GM21825 (cell line): ENCODE results near the gene TUBGCP2.

Source experiments
- ATAC-seq: cut with Tn5 transposase; IDR thresholded peaks from one replicate; pipeline ENCODE4 v1.9.1; 2021; ENCODE audit warnings: mild to moderate bottlenecking, moderate library complexity; ENCODE audit not compliant: unreplicated experiment

The TUBGCP2 gene

GRCh38 chr10:133306941-133307379 lies 1.7 kb downstream of the TUBGCP2 start:
- no peak for ATAC-seq

- no peak for ATAC-seq
Observed at GRCh38 chr10:133306097-133306476, 2.6 kb downstream of the TUBGCP2 start.

DNA sequence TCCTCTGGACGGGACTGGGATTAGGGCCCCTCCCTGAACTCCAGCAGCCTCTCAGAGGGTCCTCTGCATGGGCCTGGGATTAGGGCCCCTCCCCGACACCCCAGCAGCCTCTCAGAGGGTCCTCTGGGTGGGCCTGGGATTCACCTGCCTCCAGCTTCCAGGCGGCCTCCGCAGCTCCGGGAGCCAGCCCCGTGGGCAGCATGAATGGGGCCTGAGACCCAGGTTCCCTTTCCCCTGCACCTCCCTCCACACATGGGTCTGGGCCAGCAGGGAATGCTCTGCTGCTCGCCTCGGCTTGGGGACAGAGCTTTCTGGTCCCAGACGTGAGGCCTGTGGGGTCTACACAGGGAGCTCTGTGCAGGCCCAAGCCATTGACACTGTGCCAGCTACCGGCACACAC lies 5.5 kb downstream of the TUBGCP2 start:
- no peak for ATAC-seq

GRCh38 chr10:133302230-133302629 lies 6.4 kb downstream of the TUBGCP2 start:
- ATAC-seq, result no peak

- no peak for ATAC-seq
Observed at GRCh38 chr10:133299738-133300137, 8.9 kb downstream of the TUBGCP2 start.

DNA sequence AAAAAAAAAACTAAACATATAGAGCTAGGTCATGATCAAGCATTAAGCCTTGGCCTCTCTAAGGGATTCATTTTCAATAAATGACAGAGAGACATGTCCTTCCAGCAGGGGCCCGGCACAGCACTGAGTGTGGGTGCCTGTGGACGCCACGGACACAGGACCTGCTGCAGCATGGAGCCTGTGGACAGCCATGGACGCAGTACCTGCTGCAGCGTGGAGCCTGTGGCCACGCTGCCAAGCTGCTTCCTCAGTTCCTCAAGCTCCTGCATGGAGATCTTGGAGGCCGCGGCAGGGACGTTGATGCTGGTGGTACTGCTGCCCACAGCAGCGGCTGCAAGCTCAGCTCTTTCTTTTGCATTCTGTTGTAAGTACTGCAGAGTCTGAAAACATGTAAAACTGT lies 9.4 kb downstream of the TUBGCP2 start:
- no peak for ATAC-seq

DNA sequence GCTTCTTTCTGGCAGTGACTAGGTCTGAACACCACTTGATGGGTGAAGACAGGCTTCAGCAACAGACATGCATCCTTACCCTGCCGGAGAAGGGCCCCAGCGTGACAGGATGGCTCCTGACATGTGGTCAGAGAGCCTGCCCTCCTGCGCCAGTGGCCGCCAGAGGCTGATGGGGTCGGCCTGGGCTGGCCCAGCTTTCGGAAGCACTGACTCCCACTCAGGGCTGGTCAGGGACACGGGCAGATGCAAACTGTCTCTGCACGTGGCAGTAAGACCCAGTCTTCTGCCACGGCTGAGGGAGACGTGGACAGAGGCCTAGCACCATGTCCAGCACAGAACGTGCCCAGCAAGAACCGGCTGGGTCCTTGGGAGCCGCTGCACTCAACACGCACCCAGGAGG lies 10.2 kb downstream of the TUBGCP2 start:
- no peak for ATAC-seq

DNA sequence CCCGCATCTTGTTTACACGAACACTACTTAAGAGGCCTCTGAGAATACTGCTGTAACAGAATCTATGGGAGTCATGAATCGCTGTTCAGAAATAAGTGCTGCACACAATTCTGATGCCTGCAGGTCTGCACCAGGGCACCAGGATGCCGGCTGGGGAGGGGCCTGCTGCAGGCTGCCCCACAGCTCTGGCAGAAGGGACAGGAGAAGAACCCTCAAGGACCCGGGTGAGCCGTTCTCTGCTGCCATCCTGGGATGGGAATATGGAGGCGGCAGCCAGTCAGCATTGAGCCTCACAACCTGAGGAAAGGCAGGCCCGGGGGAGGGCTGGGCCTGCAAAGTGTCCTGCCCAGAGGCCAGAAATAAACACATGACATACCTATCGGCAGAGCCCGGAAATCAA lies 11.2 kb downstream of the TUBGCP2 start:
- ATAC-seq, result no peak

DNA sequence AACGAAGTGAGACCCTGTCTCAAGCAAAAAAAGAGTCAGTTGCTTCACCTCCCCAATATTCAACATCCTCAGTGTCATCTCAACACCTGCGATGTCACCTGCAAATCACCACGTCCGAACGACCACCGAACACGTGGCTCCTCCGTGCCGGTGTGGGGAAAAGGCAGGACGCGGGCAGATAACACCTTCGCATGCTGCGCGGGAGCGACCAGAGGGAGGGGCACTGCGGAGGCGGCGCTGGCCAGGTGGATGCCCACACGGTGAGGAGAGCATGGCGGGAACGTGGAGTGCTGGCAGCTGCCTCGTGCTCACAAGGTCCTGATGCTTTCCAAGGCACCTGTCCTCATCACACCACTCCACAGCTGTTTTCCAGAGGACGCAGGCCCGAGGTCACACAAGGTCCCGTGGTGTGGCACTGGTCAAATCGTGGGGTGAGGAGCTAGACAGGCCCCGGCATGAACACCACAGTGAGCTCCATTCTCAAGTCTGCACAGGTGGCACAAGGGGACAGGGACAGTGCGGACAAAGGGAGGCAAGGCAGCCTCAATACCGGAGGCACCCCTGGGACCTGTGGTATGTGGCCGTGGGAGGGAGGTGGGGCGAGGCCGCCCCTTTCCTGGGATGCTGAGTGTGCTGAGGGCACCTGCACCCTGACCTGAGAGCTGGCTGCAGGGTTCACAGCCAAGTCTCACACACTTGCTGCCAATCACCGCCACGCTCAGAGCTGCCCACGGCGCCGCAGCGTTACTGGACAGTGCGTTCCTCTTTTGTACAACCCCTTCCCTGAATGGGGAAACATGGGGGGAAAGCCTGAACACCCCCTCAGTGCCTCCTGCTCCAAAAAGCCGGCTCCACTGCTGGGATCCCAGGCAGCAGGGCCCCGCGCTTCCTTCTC lies 13.0 kb downstream of the TUBGCP2 start:
- ATAC-seq, result no peak

- ATAC-seq, result no peak
Observed at GRCh38 chr10:133294189-133294588, 14.5 kb downstream of the TUBGCP2 start.

GRCh38 chr10:133293810-133294119 lies 14.9 kb downstream of the TUBGCP2 start:
- ATAC-seq, result no peak

GRCh38 chr10:133292919-133293809 lies 15.5 kb downstream of the TUBGCP2 start:
- no peak for ATAC-seq

GRCh38 chr10:133289761-133290160 lies 18.9 kb downstream of the TUBGCP2 start:
- ATAC-seq, result no peak

GRCh38 chr10:133287832-133288500 lies 20.7 kb downstream of the TUBGCP2 start:
- ATAC-seq, result no peak

DNA sequence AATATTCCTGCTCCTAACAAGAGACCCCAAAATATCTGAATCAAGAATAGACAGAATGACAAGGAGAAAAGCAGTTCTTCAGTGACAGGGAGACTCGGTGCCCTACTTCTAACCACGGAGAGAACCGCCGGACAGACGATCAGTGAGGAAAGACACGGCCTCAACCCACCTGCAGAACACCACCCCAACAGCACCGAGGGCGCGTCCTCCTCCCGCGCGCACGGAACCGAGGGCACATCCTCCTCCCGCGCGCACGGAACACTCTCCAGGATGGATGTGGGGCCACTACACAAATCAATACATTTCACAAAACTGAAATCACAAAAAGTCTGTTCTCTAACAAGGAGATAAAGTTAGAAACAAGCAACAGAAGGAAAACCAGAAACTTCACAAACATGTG lies 22.3 kb downstream of the TUBGCP2 start:
- no peak for ATAC-seq

- no peak for ATAC-seq
Observed at GRCh38 chr10:133285217-133285616, 23.5 kb downstream of the TUBGCP2 start.

GRCh38 chr10:133283931-133284330 lies 24.7 kb downstream of the TUBGCP2 start:
- ATAC-seq, result no peak

- no peak for ATAC-seq
Observed at GRCh38 chr10:133282846-133283390, 25.8 kb downstream of the TUBGCP2 start.

- no peak for ATAC-seq
Observed at GRCh38 chr10:133281628-133282372, 26.9 kb downstream of the TUBGCP2 start.

- ATAC-seq, result no peak
Observed at GRCh38 chr10:133281084-133281483, 27.6 kb downstream of the TUBGCP2 start.
